Panc1 (cell line): ENCODE measurements around the gene RBM47. TPM values are rescaled to one million over a fixed set of nuclear protein-coding genes. Genes with fewer than 3 reads are reported as not detected.

ENCODE experiments used
- ATAC-seq: fragments of 200-7000 bp; cut with Tn5 transposase; 2 replicates; pipeline ENCODE4 v1.9.1; 2020; ENCODE audit warnings: mild to moderate bottlenecking, moderate library complexity
- BruUV-seq: library from RNA; stranded (reverse); fragments of 400-500 nt; replicated peaks from 2 replicates; lab custom pipeline; 2021; lab: Mats Ljungman, UMichigan
- CTCF ChIA-PET: fragments of 300-600 bp; sonication (Branson Sonifier 250); formaldehyde crosslinking; loops from one replicate; lab custom pipeline; 2022; ENCODE audit warnings: antibody characterized with exemption; lab: Charles Lee
- POLR2A ChIA-PET: fragments of 300-600 bp; sonication (Branson Sonifier 250); formaldehyde crosslinking; loops from one replicate; lab custom pipeline; 2022; ENCODE audit warnings: antibody characterized with exemption; lab: Charles Lee
- DNase-seq: peaks from one replicate; pipeline ENCODE4 v3.0.0-alpha.2; 2010; ENCODE audit warnings: low read depth, low spot score
- H3K27ac ChIP-seq: 2 replicates; pipeline ENCODE4 v1.5.1; 2011; ENCODE audit warnings: mild to moderate bottlenecking, low read length, inconsistent platforms
- H3K27me3 ChIP-seq: fragments of 200-500 bp; sonication (Bioruptor generic); 2 replicates; pipeline ENCODE4 v1.6.0; 2014; ENCODE audit warnings: low read length, inconsistent platforms; ENCODE audit not compliant: control insufficient read depth, insufficient read depth
- H3K36me3 ChIP-seq: fragments of 200-500 bp; sonication (Bioruptor generic); 2 replicates; pipeline ENCODE4 v1.5.1; 2014; ENCODE audit warnings: inconsistent platforms, mild to moderate bottlenecking, low read length, moderate library complexity; ENCODE audit not compliant: control insufficient read depth, insufficient read depth
- H3K4me1 ChIP-seq: 2 replicates; pipeline ENCODE4 v1.5.1; 2011; ENCODE audit warnings: inconsistent platforms, mild to moderate bottlenecking, low read length, moderate library complexity; ENCODE audit not compliant: control insufficient read depth, insufficient read depth
- H3K4me3 ChIP-seq, 2 experiments: 2 replicates each; pipeline ENCODE4 v1.5.1; 2011 to 2012; ENCODE audit warnings: low read depth in 2 of 2, low read length in 2 of 2, mild to moderate bottlenecking in 2 of 2, inconsistent platforms in 1 of 2, moderate library complexity in 1 of 2
- H3K9me3 ChIP-seq: fragments of 200-500 bp; sonication (Bioruptor generic); 2 replicates; pipeline ENCODE4 v1.5.1; 2014; ENCODE audit warnings: low read depth, mild to moderate bottlenecking, inconsistent platforms, low read length, moderate library complexity; ENCODE audit not compliant: control insufficient read depth, insufficient read depth
- CTCF ChIP-seq: fragments of 450-650 bp; IDR thresholded peaks from 2 replicates; pipeline ENCODE4 v1.5.1; 2017; ENCODE audit warnings: mild to moderate bottlenecking
- POLR2AphosphoS5 ChIP-seq: IDR thresholded peaks from 2 replicates; pipeline ENCODE4 v1.6.1; 2012; ENCODE audit warnings: mild to moderate bottlenecking, low read depth, low read length, moderate library complexity
- REST ChIP-seq, 2 experiments: IDR thresholded peaks; 2 replicates each; pipeline ENCODE4 v1.6.1; 2011 to 2012; ENCODE audit warnings: low read depth in 2 of 2, control low read depth in 1 of 2, low read length in 1 of 2, mild to moderate bottlenecking in 1 of 2, moderate library complexity in 1 of 2; ENCODE audit not compliant: insufficient read depth in 1 of 2
- SIN3A ChIP-seq: IDR thresholded peaks from 2 replicates; pipeline ENCODE4 v1.6.1; 2012; ENCODE audit warnings: low read depth, mild to moderate bottlenecking, low read length, moderate library complexity, borderline replicate concordance; ENCODE audit not compliant: insufficient read depth
- TCF7L2 ChIP-seq: IDR thresholded peaks from 2 replicates; pipeline ENCODE4 v1.6.1; 2011; ENCODE audit warnings: mild to moderate bottlenecking, low read depth, low read length, inconsistent platforms
- in situ Hi-C: cut with HindIII; loops from 2 replicates; pipeline ENCODE4 v1.10.0; 2016; ENCODE audit warnings: low sequenced_read_pairs, low pct_unique_long_range_greater_than_20kb
- intact Hi-C: fragments of 100-400 bp; cut with micrococcal nuclease; formaldehyde crosslinking; loops from one replicate; pipeline ENCODE4 v1.10.0; 2022; ENCODE audit not compliant: unreplicated experiment
- total RNA-seq: library from RNA; stranded (reverse); gene quantifications from one replicate; pipeline ENCODE4 v1.2.1, GENCODE V29; 2021; ENCODE audit not compliant: unreplicated experiment

The RBM47 gene
- total RNA-seq, 1 experiment from 2014 or later = 2.0 TPM

GRCh38 chr4:40586034-40586433 lies 43.6 kb downstream of the RBM47 start:
- CTCF ChIA-PET = no interaction called here
- intact Hi-C loops = no loop called here
- TF ChIP-seq REST (IDR thresholded peaks at IDR 0.05; ENCODE audit: insufficient read depth in 1 of 2, low read depth in 2 of 2, low read length in 1 of 2) (no peak), CTCF (no peak), SIN3A (no peak), POLR2AphosphoS5 (no peak), TCF7L2 (no peak)

GRCh38 chr4:40585201-40585799 lies 44.4 kb downstream of the RBM47 start:
- no peak overlapping the region for H3K4me3 ChIP-seq
- ChIA-PET CTCF (no interaction called here), POLR2A (no interaction called here)
- H3K27ac ChIP-seq = no peak overlapping the region
- no peaks in the 10 kb centered on the region for H3K4me1 ChIP-seq
- H3K36me3 ChIP-seq = no peaks in the 10 kb centered on the region
- in situ Hi-C loops = no loop called here
- H3K9me3 ChIP-seq = no peaks in the 10 kb centered on the region
- ATAC-seq (no peak), DNase-seq (no peak)
- no TSS peak for BruUV-seq
- intact Hi-C loops = no loop called here
- H3K27me3 ChIP-seq = no peaks in the 10 kb centered on the region
- TF ChIP-seq CTCF = no peak
- no peak for TF ChIP-seq SIN3A
- no peak for TF ChIP-seq TCF7L2
- no peak for TF ChIP-seq POLR2AphosphoS5

More at GRCh38 chr4:40586034-40586433, 43.6 kb downstream of the RBM47 start:
- no peaks in the 10 kb centered on the region for H3K4me1 ChIP-seq
- POLR2A ChIA-PET = no interaction called here
- DNase-seq = no peak
- no TSS peak for BruUV-seq
- H3K9me3 ChIP-seq = no peaks in the 10 kb centered on the region
- no peak overlapping the region for H3K27ac ChIP-seq
- in situ Hi-C loops = no loop called here
- no peak overlapping the region for H3K4me3 ChIP-seq
- no peak for ATAC-seq
- no peaks in the 10 kb centered on the region for H3K27me3 ChIP-seq
- no peaks in the 10 kb centered on the region for H3K36me3 ChIP-seq
